Psoas muscle (tissue), 8 donors: Measurements from ENCODE around the gene CNGA3. TPM values are rescaled to one million over a fixed set of nuclear protein-coding genes. Genes with fewer than 3 reads are reported as not detected.

Experiments
- ATAC-seq, 4 donors: fragments of 200-7000 bp; cut with Tn5 transposase; one replicate each; pipeline ENCODE4 v1.9.1; 2020; ENCODE audit warnings: moderate library complexity in 3 of 4, mild to moderate bottlenecking in 2 of 4
- DNase-seq, 2 donors: peaks; one replicate each; pipeline ENCODE4 v3.0.0-alpha.2; 2020
- H3K27ac ChIP-seq: fragments of 200-600 bp; one replicate; pipeline ENCODE4 v1.8.0; 2022
- H3K27me3 ChIP-seq, 3 donors: fragments of 200-600 bp in 1 of 3; one replicate each; pipeline versions ENCODE4 v1.6.1 to v1.8.0; 2013 to 2022; ENCODE audit warnings: low read length in 2 of 3, mild to moderate bottlenecking in 2 of 3, moderate library complexity in 1 of 3; ENCODE audit not compliant: insufficient read depth in 3 of 3
- H3K36me3 ChIP-seq, 2 donors: fragments of 200-600 bp in 1 of 2; one replicate each; pipeline versions ENCODE4 v1.6.1 to v1.8.0; 2013 to 2022; ENCODE audit warnings: low read depth in 1 of 2, mild to moderate bottlenecking in 1 of 2, moderate library complexity in 1 of 2; ENCODE audit not compliant: insufficient read depth in 1 of 2
- H3K4me1 ChIP-seq: fragments of 200-600 bp; one replicate; pipeline ENCODE4 v1.8.0; 2022
- H3K4me3 ChIP-seq: fragments of 200-600 bp; one replicate; pipeline ENCODE4 v1.8.0; 2022; ENCODE audit warnings: mild to moderate bottlenecking
- H3K9me3 ChIP-seq: fragments of 200-600 bp; one replicate; pipeline ENCODE4 v1.8.0; 2022
- CTCF ChIP-seq: fragments of 200-600 bp; IDR thresholded peaks from one replicate; pipeline ENCODE4 v1.8.0; 2022; ENCODE audit warnings: antibody characterized with exemption
- WGBS, 3 donors: extraction: QIAGEN DNeasy Blood & Tissue Kit; methylation state at CpG; one replicate each; pipeline versions ENCODE4 v1.1.6 to v1.1.7; 2013; 5-methylcytosine and 5-hydroxymethylcytosine counted together
- intact Hi-C, 2 donors: fragments of 100-400 bp; cut with DNase I; formaldehyde crosslinking; loops; one replicate each; pipeline versions ENCODE4 v1.11.0 to v1.14.2; 2022
- polyA plus RNA-seq, 3 donors: library from polyadenylated mRNA; stranded (reverse); fragments of 200-250 nt; gene quantifications; one replicate each; pipeline ENCODE4 v1.2.3, GENCODE V29; 2013
- total RNA-seq, 4 donors: library from RNA; stranded (reverse); fragmentation: NEBNext Ultra II Directional in 2 of 4; extraction: Animal tissue kit (Norgen Biotek cat#: 25700) in 2 of 4; gene quantifications; one replicate each; pipeline versions ENCODE4 v1.2.1 to v1.2.4, GENCODE V29; 2021 to 2023
- donor health status: healthy with polysubstance abuse.
- donor health status: DM: no; HTN: no; CAD: no; lungs with moderate emphysema.
- donor health status: Bipolar disorder and iron deficiency.
- donor health status: healthy.
- donor health status: DM: yes; HTN: yes; CAD: no.
- donor health status: DM: no; HTN: no; CAD: no.
- donor health status: DM: no; HTN: no; CAD: no.
- donor health status: DM: yes; HTN: yes; CAD: no.

Gene CNGA3
- total and polyA plus RNA-seq, 7 donors, result 0.03 TPM; not detected in 6

GRCh38 chr2:98394595-98395153 is 48.4 kb downstream of the CNGA3 start:
- H3K36me3 ChIP-seq, result no peaks in the 10 kb centered on the region
- WGBS, 3 donors, result 77 to 91% (median 81%) methylated on average over 3 of the region's 3 CpGs
- H3K4me1 ChIP-seq, result no peaks in the 10 kb centered on the region
- TF ChIP-seq CTCF, result no peak
- no peak overlapping the region for H3K4me3 ChIP-seq
- intact Hi-C loops, result no loop called here
- no peak overlapping the region for H3K27ac ChIP-seq
- no peak for DNase-seq
- no peak for ATAC-seq
- no peaks in the 10 kb centered on the region for H3K27me3 ChIP-seq
- no peaks in the 10 kb centered on the region for H3K9me3 ChIP-seq

DNA sequence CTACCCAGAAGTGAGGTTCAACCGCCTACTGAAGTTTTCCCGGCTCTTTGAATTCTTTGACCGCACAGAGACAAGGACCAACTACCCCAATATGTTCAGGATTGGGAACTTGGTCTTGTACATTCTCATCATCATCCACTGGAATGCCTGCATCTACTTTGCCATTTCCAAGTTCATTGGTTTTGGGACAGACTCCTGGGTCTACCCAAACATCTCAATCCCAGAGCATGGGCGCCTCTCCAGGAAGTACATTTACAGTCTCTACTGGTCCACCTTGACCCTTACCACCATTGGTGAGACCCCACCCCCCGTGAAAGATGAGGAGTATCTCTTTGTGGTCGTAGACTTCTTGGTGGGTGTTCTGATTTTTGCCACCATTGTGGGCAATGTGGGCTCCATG is 49.7 kb downstream of the CNGA3 start:
- 92 to 96% (median 92%) methylated on average over 6 of the region's 6 CpGs for WGBS, 3 donors
- H3K9me3 ChIP-seq, result no peaks in the 10 kb centered on the region
- no peaks in the 10 kb centered on the region for H3K27me3 ChIP-seq
- no peaks in the 10 kb centered on the region for H3K36me3 ChIP-seq
- H3K4me3 ChIP-seq, result no peak overlapping the region
- no peak for TF ChIP-seq CTCF
- no peak overlapping the region for H3K27ac ChIP-seq
- DNase-seq (no peak), ATAC-seq (no peak)
- intact Hi-C loops, result no loop called here
- H3K4me1 ChIP-seq, result no peaks in the 10 kb centered on the region

GRCh38 chr2:98396745-98397355 is 50.6 kb downstream of the CNGA3 start:
- no peak for TF ChIP-seq CTCF
- H3K27me3 ChIP-seq, result no peaks in the 10 kb centered on the region
- H3K4me3 ChIP-seq, result no peak overlapping the region
- no peaks in the 10 kb centered on the region for H3K9me3 ChIP-seq
- intact Hi-C loops, result no loop called here
- 91 to 95% (median 92%) methylated on average over 23 of the region's 23 CpGs for WGBS, 3 donors
- ATAC-seq (no peak), DNase-seq (no peak)
- H3K36me3 ChIP-seq, result no peaks in the 10 kb centered on the region
- no peak overlapping the region for H3K27ac ChIP-seq
- H3K4me1 ChIP-seq, result no peaks in the 10 kb centered on the region

DNA sequence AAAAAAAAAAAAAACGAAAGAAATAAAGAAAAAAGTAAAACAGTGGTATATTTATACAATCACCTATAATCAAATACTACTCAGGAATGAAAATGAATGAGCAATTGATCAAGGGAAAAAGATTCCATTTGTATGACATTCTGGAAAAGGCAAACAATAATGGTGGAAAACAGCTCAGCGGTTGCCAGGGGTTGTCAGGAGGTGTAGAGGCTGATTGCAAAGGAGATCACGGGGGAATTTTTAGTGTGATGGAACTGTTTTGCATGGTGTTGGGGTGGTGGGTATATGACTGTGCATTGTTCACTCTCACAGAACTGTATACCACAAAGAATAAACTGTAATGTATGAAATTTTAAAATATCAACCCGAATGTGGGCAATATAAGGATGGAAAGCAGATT is 52.9 kb downstream of the CNGA3 start:
- Histone ChIP-seq H3K27ac (no peak overlapping the region), H3K4me3 (no peak overlapping the region), H3K27me3 (no peaks in the 10 kb centered on the region), H3K36me3 (no peaks in the 10 kb centered on the region), H3K4me1 (no peaks in the 10 kb centered on the region), H3K9me3 (no peaks in the 10 kb centered on the region)
- no peak for ATAC-seq
- intact Hi-C loops, result no loop called here
- no peak for TF ChIP-seq CTCF
- DNase-seq, result no peak
- 70 to 82% (median 74%) methylated on average over 4 of the region's 4 CpGs for WGBS, 3 donors

DNA sequence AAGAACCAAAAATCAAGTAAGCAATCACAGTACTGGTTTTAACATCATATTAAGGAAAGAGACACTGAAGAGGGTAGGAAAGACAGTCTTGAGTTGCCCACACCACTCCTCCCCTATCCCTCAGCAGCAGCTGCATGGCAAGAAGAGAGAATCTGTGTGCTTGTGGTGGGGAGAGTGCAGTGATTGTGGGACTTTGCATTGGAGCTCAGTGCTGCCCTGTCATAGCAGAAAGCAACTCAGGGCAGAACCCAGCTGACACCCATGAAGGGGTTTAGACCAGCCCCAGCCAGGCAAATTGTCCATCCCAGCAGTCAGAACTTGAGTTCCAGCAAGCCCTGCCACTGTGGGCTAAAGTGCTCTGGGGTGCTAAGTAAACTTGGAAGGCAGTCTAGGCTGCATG is 57.6 kb downstream of the CNGA3 start:
- ATAC-seq (no peak), DNase-seq (no peak)
- Histone ChIP-seq H3K27ac (no peak overlapping the region), H3K36me3 (no peaks in the 10 kb centered on the region), H3K4me3 (no peak overlapping the region), H3K4me1 (no peaks in the 10 kb centered on the region), H3K27me3 (no peaks in the 10 kb centered on the region), H3K9me3 (no peaks in the 10 kb centered on the region)
- intact Hi-C loops, result no loop called here
- TF ChIP-seq CTCF, result no peak
